Liver (tissue), 3 donors: ENCODE data around the gene THY1.

Experiments used
- GABPA ChIP-seq, 2 donors: IDR thresholded peaks in 1 of 2; conservative IDR thresholded peaks in 1 of 2; 2 replicates each; pipeline ENCODE4 v1.6.1; 2016; ENCODE audit warnings: antibody characterized with exemption in 2 of 2, mild to moderate bottlenecking in 1 of 2, moderate library complexity in 1 of 2
- JUND ChIP-seq, 2 donors: IDR thresholded peaks; 2 replicates each; pipeline ENCODE4 v1.6.1; 2016; ENCODE audit warnings: antibody characterized with exemption in 2 of 2
- RAD21 ChIP-seq, 2 donors: IDR thresholded peaks; 2 replicates each; pipeline ENCODE4 v1.6.1; 2016; ENCODE audit warnings: antibody characterized with exemption in 2 of 2, mild to moderate bottlenecking in 2 of 2
- TF ChIP-seq, protein P1 (sequence below): IDR thresholded peaks from 2 replicates; pipeline ENCODE4 v1.6.1; 2016; ENCODE audit warnings: antibody characterized with exemption
- TF ChIP-seq, protein P2 (sequence below): fragments of 150-350 bp; IDR thresholded peaks from 2 replicates; pipeline ENCODE4 v1.5.1; 2017; ENCODE audit warnings: improper control_type of control experiment, low read depth, low read length; ENCODE audit not compliant: missing input control
- TF ChIP-seq, protein P3 (sequence below): IDR thresholded peaks from 2 replicates; pipeline ENCODE4 v1.6.1; 2016; ENCODE audit warnings: antibody characterized with exemption
- TF ChIP-seq, protein P4 (sequence below): IDR thresholded peaks from 2 replicates; pipeline ENCODE4 v1.6.1; 2016; ENCODE audit warnings: antibody characterized with exemption, mild to moderate bottlenecking
- donor health status: healthy.
- donor health status: healthy.

DNA sequence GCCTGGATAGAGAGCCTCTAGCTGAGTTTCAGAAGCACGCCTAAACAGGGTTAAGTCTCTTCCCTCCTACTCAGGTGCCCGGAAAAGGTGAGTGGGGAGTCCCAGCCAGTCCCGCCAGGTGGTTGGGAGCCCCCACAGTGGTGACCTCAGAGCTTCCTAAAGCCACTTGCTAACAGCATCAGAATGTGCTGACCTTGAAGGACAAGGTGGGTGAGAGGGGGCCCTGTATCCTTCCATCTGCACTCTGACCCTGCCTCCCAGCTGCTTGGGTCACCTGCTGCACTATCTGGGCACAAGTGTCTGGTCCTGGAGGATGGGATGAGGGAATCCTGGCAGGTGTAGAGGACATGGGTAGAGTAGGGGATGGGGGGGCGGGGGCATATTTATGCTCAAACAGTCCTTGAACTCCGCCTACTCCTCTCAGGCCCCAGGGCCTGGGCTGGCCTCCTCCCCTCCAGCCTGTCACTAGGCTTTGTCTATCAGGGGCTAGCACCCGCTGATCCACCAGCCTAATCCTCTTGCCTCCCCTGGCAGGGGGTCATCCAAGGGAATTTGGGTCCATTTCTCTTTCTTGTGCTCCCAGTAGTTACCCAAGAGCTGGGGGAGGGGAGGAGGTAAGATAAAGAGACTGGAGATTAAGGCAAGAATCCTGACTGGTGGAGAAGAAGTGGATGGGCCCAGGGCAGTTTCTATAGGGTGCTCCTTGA lies 44.9 kb downstream of the THY1 start:
- TF ChIP-seq, protein P1, sequence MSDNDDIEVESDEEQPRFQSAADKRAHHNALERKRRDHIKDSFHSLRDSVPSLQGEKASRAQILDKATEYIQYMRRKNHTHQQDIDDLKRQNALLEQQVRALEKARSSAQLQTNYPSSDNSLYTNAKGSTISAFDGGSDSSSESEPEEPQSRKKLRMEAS = no peak
- TF ChIP-seq, protein P2, sequence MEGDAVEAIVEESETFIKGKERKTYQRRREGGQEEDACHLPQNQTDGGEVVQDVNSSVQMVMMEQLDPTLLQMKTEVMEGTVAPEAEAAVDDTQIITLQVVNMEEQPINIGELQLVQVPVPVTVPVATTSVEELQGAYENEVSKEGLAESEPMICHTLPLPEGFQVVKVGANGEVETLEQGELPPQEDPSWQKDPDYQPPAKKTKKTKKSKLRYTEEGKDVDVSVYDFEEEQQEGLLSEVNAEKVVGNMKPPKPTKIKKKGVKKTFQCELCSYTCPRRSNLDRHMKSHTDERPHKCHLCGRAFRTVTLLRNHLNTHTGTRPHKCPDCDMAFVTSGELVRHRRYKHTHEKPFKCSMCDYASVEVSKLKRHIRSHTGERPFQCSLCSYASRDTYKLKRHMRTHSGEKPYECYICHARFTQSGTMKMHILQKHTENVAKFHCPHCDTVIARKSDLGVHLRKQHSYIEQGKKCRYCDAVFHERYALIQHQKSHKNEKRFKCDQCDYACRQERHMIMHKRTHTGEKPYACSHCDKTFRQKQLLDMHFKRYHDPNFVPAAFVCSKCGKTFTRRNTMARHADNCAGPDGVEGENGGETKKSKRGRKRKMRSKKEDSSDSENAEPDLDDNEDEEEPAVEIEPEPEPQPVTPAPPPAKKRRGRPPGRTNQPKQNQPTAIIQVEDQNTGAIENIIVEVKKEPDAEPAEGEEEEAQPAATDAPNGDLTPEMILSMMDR = no peak
- no peak for TF ChIP-seq RAD21 (IDR thresholded peaks at IDR 0.05)
- no peak for TF ChIP-seq GABPA (IDR thresholded peaks at IDR 0.05 in 1 of 2, conservative IDR thresholded peaks at IDR 0.05 in 1 of 2)
- TF ChIP-seq, protein P3, sequence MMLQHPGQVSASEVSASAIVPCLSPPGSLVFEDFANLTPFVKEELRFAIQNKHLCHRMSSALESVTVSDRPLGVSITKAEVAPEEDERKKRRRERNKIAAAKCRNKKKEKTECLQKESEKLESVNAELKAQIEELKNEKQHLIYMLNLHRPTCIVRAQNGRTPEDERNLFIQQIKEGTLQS = no peak
- TF ChIP-seq, protein P4, sequence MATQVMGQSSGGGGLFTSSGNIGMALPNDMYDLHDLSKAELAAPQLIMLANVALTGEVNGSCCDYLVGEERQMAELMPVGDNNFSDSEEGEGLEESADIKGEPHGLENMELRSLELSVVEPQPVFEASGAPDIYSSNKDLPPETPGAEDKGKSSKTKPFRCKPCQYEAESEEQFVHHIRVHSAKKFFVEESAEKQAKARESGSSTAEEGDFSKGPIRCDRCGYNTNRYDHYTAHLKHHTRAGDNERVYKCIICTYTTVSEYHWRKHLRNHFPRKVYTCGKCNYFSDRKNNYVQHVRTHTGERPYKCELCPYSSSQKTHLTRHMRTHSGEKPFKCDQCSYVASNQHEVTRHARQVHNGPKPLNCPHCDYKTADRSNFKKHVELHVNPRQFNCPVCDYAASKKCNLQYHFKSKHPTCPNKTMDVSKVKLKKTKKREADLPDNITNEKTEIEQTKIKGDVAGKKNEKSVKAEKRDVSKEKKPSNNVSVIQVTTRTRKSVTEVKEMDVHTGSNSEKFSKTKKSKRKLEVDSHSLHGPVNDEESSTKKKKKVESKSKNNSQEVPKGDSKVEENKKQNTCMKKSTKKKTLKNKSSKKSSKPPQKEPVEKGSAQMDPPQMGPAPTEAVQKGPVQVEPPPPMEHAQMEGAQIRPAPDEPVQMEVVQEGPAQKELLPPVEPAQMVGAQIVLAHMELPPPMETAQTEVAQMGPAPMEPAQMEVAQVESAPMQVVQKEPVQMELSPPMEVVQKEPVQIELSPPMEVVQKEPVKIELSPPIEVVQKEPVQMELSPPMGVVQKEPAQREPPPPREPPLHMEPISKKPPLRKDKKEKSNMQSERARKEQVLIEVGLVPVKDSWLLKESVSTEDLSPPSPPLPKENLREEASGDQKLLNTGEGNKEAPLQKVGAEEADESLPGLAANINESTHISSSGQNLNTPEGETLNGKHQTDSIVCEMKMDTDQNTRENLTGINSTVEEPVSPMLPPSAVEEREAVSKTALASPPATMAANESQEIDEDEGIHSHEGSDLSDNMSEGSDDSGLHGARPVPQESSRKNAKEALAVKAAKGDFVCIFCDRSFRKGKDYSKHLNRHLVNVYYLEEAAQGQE = no peak
- no peak for TF ChIP-seq JUND (IDR thresholded peaks at IDR 0.05)
